ENCODE results near the gene PLOD1. TPM values are rescaled to one million over a fixed set of nuclear protein-coding genes. Genes with fewer than 3 reads are reported as not detected.
"Not testable (repeated sequence)": the region's sequence is repeated elsewhere in the genome, so short reads cannot be mapped to it uniquely, and the experiment has no call there.

PLOD1 gene
- total RNA-seq, 1 donor from 2014 or later: 680 TPM

DNA sequence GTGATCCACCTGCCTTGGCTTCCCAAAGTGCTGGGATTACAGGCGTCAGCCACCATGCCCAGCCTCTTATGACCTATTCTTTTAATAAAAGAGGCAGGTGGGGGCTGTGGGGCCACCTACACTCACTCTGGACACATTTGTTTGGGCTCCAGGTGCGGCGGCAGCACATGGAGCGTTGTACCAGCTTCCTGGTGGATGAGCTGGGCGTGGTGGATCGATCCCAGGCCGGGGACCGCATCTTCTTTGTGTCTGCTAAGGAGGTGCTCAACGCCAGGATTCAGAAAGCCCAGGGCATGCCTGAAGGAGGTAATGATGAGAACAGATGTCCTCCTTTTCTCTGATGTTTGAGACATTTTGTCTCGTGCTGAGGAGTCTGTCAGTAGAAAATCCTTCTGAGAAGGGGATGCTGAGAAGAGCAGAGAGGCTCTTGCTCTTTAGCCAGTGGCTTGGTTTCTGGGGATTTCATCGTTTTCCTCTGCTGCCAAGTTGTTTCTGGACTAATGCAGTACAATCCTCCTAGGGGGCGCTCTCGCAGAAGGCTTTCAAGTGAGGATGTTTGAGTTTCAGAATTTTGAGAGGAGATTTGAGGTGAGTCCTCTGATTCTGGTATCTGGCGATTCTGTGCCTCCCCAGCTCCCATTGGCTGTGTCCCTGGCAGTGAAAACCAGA, 66.9 kb downstream of the PLOD1 start:
- DNase-seq (ENCODE audit: extremely low read depth, low read depth, low spot score): no peak

DNA sequence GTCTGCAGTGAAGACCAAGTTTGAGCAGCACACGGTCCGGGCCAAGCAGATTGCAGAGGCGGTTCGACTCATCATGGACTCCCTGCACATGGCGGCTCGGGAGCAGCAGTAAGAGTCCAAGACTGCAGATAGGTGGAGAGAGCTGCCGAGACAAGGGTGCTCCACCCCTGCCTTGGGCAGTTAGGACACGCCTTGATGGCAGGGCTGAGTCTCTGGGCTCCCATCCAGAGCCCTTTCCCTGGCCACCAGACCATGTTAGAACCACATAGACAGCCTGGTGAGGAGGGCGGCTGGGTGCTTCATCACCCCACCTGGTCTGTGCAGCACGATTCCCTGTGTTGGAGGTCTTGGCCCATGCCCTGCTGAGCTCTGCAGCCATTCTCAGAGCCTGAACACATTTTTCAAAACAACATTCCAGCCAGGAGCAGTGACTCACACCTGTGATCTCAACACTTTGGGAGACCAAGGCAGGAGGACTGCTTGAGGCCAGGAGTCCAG, 67.5 kb downstream of the PLOD1 start:
- no peak for DNase-seq (ENCODE audit: extremely low read depth, low read depth, low spot score)

- DNase-seq (ENCODE audit: extremely low read depth, low read depth, low spot score): no peak
These were observed 69.2 kb downstream of the PLOD1 start for GRCh38 chr1:12003762-12004161.

- no peak for DNase-seq (ENCODE audit: extremely low read depth, low read depth, low spot score)
These were observed 71.1 kb downstream of the PLOD1 start for GRCh38 chr1:12005488-12006166.

- no peak for DNase-seq (ENCODE audit: extremely low read depth, low read depth, low spot score)
These were observed 71.8 kb downstream of the PLOD1 start for GRCh38 chr1:12006167-12006921.

DNA sequence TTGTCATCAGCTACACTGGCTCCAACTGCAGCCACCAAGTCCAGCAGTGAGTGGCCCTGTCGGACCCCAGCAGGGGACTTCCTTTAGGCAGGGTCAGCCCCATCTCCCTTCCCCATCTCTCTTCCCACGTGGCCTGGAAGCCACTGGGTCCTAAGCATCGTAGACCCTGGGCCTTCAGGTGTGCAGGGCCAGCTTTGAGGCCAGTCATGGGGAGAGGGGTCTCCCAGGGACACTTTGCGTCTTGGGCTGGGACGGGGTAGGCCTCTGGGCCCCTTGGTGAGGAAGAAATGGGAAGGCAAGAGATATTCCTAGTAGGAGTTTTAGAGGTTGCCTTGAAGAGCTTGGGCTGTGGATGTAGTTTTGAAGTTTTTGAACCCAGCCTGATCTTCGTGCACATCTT, 72.7 kb downstream of the PLOD1 start:
- DNase-seq (ENCODE audit: extremely low read depth, low read depth, low spot score): no peak

- DNase-seq (ENCODE audit: extremely low read depth, low read depth, low spot score): not testable (repeated sequence)
These were observed 73.8 kb downstream of the PLOD1 start for GRCh38 chr1:12008355-12008754.

DNA sequence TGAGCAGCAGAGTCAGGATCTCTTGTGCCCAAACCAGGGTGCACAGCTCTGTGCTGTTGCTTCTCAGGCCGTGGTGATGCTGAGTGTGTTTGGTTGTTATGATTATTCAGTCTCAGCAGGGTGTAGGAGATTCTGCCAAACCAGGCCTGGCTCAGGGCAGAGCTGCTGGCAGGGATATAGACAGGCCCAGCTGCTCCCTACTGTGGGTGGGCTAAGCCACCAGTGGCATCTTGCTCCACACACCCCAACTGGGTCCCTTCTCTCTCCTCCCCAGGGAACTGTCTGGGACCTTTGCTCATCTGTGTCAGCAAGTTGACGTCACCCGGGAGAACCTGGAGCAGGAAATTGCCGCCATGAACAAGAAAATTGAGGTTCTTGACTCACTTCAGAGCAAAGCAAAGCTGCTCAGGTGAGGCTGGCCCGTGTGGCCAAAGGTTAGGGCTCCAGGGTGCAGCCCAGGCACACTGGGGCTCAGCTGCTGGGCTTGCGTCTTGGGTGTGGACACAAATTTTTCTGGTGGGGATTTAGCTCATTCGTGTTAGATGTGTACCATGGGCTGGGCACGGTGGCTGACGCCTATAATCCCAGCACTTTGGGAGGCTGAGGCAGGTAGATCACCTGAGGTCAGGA, 74.9 kb downstream of the PLOD1 start:
- no peak for DNase-seq (ENCODE audit: extremely low read depth, low read depth, low spot score)

DNA sequence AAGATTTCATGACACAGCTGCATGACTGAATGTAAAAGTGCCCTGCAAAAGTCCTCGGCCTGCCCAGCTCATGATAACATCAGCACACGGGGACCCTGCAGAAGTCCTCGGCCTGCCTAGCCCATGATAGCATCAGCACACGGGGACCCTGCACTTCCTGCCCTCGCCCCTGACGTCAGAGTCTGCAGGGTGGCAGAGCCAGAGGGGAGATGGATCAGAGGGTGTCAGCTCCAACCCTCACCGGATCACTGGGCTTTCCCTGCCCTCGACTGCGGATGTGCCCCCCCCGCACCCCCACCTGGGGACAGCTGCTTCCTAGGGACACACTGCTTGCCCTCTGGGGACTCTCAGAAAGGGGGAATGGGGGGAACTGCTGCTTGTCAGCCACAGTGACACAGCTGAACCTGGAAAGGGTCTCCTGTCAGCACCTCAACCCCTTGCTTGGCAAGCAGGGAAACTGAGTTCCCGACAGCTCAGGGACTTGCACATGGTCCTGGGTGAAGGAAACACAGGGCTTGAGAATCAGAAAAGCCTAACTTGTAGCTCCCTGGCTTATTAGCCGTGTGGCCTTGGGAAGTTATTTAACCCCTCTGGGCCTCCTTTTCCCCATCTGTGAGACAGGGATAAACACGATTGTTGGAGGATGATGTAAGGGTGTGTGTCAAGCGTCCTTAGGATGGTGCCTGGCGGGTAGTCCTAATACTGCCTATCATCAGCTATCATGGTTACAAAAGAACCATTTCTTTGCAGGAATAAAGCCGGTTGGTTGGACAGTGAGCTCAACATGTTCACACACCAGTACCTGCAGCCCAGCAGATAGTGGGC, 76.4 kb downstream of the PLOD1 start:
- no peak for DNase-seq (ENCODE audit: extremely low read depth, low read depth, low spot score)

GRCh38 chr1:12011998-12012397, 77.5 kb downstream of the PLOD1 start:
- no peak for DNase-seq (ENCODE audit: extremely low read depth, low read depth, low spot score)

GRCh38 chr1:12012560-12013316, 78.2 kb downstream of the PLOD1 start:
- DNase-seq (ENCODE audit: extremely low read depth, low read depth, low spot score): no peak

DNA sequence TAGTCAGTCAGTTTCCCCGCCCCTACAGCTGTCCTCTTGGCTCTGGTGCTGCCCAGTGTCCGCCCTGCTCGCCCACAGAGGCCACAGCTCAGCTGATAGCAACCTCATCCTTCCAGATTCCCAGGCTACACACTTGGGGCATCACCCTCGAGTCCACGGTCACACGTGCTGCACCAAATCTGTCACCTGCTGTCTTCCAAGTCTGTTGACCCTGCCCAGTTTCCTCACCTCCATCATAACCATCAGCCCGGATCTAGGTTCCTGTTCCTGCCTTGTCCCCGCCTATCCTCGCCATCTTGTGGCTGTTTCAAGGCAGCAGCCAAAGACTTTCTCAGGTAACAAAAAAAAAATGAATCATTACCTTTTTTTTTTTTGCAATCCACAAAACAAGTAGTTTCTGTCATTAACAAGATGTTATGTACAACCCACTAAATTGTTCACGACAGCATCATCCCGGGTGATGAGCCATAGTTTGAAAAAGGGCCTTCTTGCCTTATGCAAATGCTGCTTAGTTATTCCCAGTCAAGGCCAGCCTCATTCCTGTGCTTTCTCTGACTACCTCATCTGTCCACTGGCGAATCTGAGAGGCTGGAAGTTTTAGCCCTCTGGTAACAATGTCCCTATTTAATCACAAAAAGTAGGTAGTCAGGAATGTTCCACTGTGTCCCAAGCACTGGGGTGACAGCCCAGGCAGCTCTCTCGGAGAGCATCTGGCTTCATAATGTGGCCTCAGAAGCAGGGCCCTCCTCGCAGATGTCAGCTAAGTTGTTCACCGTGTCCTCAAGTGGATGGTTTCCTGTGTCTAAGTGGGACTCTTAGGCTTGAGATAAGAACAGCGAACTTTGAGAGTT, 79.8 kb downstream of the PLOD1 start:
- DNase-seq (ENCODE audit: extremely low read depth, low read depth, low spot score): no peak

- no peak for DNase-seq (ENCODE audit: extremely low read depth, low read depth, low spot score)
These were observed 80.5 kb downstream of the PLOD1 start for GRCh38 chr1:12015001-12015491.

DNA sequence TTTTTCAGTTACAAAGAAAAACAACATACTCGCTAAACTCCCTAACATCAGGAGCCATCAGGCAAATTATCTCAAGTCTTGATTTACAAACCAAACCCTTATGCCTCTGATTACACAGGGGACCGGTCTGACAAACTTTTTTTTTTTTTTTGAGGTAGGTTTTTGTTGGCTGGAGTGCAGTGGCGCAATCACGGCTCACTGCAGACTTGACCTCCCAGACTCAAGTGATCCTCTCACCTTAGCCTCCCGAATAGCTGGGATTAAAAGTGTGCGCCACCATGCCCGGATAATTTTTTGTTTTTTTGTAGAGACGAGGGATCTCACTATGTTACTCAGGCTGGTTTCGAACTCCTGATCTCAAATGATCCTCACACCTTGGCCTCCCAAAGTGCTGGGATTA, 81.0 kb downstream of the PLOD1 start:
- DNase-seq (ENCODE audit: extremely low read depth, low read depth, low spot score): no peak

GRCh38 chr1:12016182-12016581, 81.7 kb downstream of the PLOD1 start:
- DNase-seq (ENCODE audit: extremely low read depth, low read depth, low spot score): no peak

- no peak for DNase-seq (ENCODE audit: extremely low read depth, low read depth, low spot score)
These were observed 85.5 kb downstream of the PLOD1 start for GRCh38 chr1:12019858-12020509.

GRCh38 chr1:12021616-12022015, 87.1 kb downstream of the PLOD1 start:
- no peak for DNase-seq (ENCODE audit: extremely low read depth, low read depth, low spot score)

DNA sequence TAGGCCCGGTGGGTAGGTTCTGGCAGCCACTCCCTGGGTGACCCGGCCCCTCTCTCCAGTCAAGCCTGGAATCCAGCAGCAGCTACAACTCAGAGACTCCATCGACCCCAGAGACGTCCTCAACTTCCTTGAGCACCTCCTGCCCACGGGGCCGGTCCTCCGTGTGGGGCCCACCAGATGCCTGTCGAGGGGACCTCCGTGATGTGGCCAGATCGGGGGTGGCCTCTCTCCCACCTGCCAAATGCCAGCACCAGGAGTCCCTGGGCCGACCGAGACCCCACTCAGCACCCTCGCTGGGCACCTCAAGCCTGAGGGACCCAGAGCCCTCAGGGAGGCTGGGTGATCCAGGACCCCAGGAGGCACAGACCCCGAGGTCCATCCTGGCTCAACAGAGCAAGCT, 87.5 kb downstream of the PLOD1 start:
- DNase-seq (ENCODE audit: extremely low read depth, low read depth, low spot score): no peak

All from glomerular endothelial cell (primary cell).